ENCODE measurements around the gene DUSP28.
"Not testable (repeated sequence)": the region's sequence is repeated elsewhere in the genome, so short reads cannot be mapped to it uniquely, and the experiment has no call there.

GRCh38 chr2:240539101-240539500 lies 21.1 kb upstream of the DUSP28 start:
- not testable (repeated sequence) for TF ChIP-seq CTCF (IDR thresholded peaks at IDR 0.05 in 4 of 5, conservative IDR thresholded peaks at IDR 0.05 in 1 of 5); POLR2A (IDR thresholded peaks at IDR 0.05)

Data from gastrocnemius medialis (tissue), 4 donors.